ENCODE measurements around the gene ASXL1. TPM values are rescaled to one million over a fixed set of nuclear protein-coding genes. Genes with fewer than 3 reads are reported as not detected.

Gene ASXL1
- polyA plus RNA-seq, 1 donor (not counting 4 experiments of a cell fraction or from before 2014, with no cell fraction given) = 20.0 TPM

GRCh38 chr20:32479012-32479411, 120.9 kb downstream of the ASXL1 start:
- Histone ChIP-seq H3K9ac (ENCODE audit: control insufficient read depth, extremely low read depth, insufficient read depth, low read length) (no peak overlapping the region), H2AFZ (ENCODE audit: control insufficient read depth, low read length) (no peak overlapping the region), H3K36me3 (ENCODE audit: control insufficient read depth in 2 of 2, extremely low read depth in 1 of 2, insufficient read depth in 2 of 2, low read length in 2 of 2) (no peaks in the 10 kb centered on the region), H3K9me1 (ENCODE audit: control insufficient read depth, extremely low read depth, insufficient read depth, low read length) (no peaks in the 10 kb centered on the region), H3K27ac (ENCODE audit: control insufficient read depth, insufficient read depth, low read length) (no peak overlapping the region), H3K4me1 (ENCODE audit: control insufficient read depth, extremely low read depth, insufficient read depth, low read length) (peaks cover 7% of the 10 kb centered on the region), H3K79me2 (ENCODE audit: control insufficient read depth, insufficient read depth, low read length) (no peaks in the 10 kb centered on the region), H3K27me3 (ENCODE audit: control insufficient read depth, extremely low read depth, insufficient read depth, low read length) (peaks cover 32% of the 10 kb centered on the region), H3K4me3 (ENCODE audit: control insufficient read depth in 2 of 3, extremely low read depth in 1 of 3, insufficient read depth in 2 of 3, low read depth in 1 of 3, low read length in 3 of 3) (no peak overlapping the region), H4K20me1 (ENCODE audit: control insufficient read depth, extremely low read depth, insufficient read depth, low read length) (no peaks in the 10 kb centered on the region), H3K9me3 (ENCODE audit: control insufficient read depth, low read depth, low read length) (no peaks in the 10 kb centered on the region), H3K4me2 (ENCODE audit: control insufficient read depth, extremely low read depth, insufficient read depth, low read depth, low read length) (no peak overlapping the region)
- no peak for FAIRE-seq
- dilution Hi-C loops (cut with MboI; ENCODE audit: extremely low pct_ligation_motif_present, low sequenced_read_pairs) = no loop called here
- no peak for DNase-seq (ENCODE audit: low read depth, low spot score)
- TF ChIP-seq EZH2 (IDR thresholded peaks at IDR 0.05; ENCODE audit: low read length) = no peak
- TF ChIP-seq, protein P1, sequence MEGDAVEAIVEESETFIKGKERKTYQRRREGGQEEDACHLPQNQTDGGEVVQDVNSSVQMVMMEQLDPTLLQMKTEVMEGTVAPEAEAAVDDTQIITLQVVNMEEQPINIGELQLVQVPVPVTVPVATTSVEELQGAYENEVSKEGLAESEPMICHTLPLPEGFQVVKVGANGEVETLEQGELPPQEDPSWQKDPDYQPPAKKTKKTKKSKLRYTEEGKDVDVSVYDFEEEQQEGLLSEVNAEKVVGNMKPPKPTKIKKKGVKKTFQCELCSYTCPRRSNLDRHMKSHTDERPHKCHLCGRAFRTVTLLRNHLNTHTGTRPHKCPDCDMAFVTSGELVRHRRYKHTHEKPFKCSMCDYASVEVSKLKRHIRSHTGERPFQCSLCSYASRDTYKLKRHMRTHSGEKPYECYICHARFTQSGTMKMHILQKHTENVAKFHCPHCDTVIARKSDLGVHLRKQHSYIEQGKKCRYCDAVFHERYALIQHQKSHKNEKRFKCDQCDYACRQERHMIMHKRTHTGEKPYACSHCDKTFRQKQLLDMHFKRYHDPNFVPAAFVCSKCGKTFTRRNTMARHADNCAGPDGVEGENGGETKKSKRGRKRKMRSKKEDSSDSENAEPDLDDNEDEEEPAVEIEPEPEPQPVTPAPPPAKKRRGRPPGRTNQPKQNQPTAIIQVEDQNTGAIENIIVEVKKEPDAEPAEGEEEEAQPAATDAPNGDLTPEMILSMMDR (optimal IDR thresholded peaks at IDR 0.05 in 1 of 3, IDR thresholded peaks at IDR 0.05 in 1 of 3, conservative IDR thresholded peaks at IDR 0.05 in 1 of 3; ENCODE audit: extremely low read depth in 1 of 3, insufficient read depth in 2 of 3, low read length in 3 of 3) = no peak

DNA sequence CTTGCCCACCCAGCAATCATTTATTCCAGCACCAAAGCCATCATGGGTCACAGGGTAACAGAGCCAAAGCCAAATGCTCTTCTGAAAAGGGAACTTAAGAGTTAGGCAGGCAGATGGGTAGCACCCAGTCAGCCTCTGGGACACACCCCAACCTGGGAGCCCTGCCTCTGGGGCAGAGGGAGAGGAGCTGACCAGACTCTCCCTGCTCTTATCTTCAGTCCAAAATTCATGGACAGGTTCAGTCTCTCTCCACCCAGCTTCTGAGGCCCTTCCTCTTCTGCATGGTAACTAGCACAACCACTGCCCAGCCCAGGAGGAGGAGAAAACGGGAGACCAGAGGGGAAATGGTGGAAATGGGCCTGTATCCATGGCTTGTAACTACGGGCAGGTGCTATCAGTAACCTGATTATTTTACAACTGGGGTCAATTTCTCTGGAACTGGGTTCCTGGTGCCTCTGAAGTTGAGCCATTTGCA, 121.6 kb downstream of the ASXL1 start:
- DNase-seq (ENCODE audit: low read depth, low spot score) (no peak), FAIRE-seq (no peak)
- H3K4me1 ChIP-seq (ENCODE audit: control insufficient read depth, extremely low read depth, insufficient read depth, low read length) = peaks cover 7% of the 10 kb centered on the region
- no peaks in the 10 kb centered on the region for H4K20me1 ChIP-seq (ENCODE audit: control insufficient read depth, extremely low read depth, insufficient read depth, low read length)
- no peak overlapping the region for H3K27ac ChIP-seq (ENCODE audit: control insufficient read depth, insufficient read depth, low read length)
- H3K9ac ChIP-seq (ENCODE audit: control insufficient read depth, extremely low read depth, insufficient read depth, low read length) = no peak overlapping the region
- no peak for TF ChIP-seq EZH2 (IDR thresholded peaks at IDR 0.05; ENCODE audit: low read length)
- TF ChIP-seq, protein P1 (optimal IDR thresholded peaks at IDR 0.05 in 1 of 3, IDR thresholded peaks at IDR 0.05 in 1 of 3, conservative IDR thresholded peaks at IDR 0.05 in 1 of 3; ENCODE audit: extremely low read depth in 1 of 3, insufficient read depth in 2 of 3, low read length in 3 of 3) = no peak
- H3K4me3 ChIP-seq (ENCODE audit: control insufficient read depth in 2 of 3, extremely low read depth in 1 of 3, insufficient read depth in 2 of 3, low read depth in 1 of 3, low read length in 3 of 3) = no peak overlapping the region
- no peaks in the 10 kb centered on the region for H3K9me1 ChIP-seq (ENCODE audit: control insufficient read depth, extremely low read depth, insufficient read depth, low read length)
- peaks cover 29% of the 10 kb centered on the region for H3K27me3 ChIP-seq (ENCODE audit: control insufficient read depth, extremely low read depth, insufficient read depth, low read length)
- dilution Hi-C loops (cut with MboI; ENCODE audit: extremely low pct_ligation_motif_present, low sequenced_read_pairs) = no loop called here
- H3K9me3 ChIP-seq (ENCODE audit: control insufficient read depth, low read depth, low read length) = no peaks in the 10 kb centered on the region
- H3K36me3 ChIP-seq (ENCODE audit: control insufficient read depth in 2 of 2, extremely low read depth in 1 of 2, insufficient read depth in 2 of 2, low read length in 2 of 2) = no peaks in the 10 kb centered on the region
- H2AFZ ChIP-seq (ENCODE audit: control insufficient read depth, low read length) = no peak overlapping the region
- H3K4me2 ChIP-seq (ENCODE audit: control insufficient read depth, extremely low read depth, insufficient read depth, low read depth, low read length) = no peak overlapping the region
- H3K79me2 ChIP-seq (ENCODE audit: control insufficient read depth, insufficient read depth, low read length) = no peaks in the 10 kb centered on the region

All from keratinocyte (primary cell).